Stimulated activated CD4-positive, alpha-beta T cell treated with anti-CD3 and anti-CD28 coated beads, Interleukin-2, amount 100 ng/mL, for 48 hours (primary cell): ENCODE measurements around the gene LALBA.
"Not testable (repeated sequence)": the region's sequence is repeated elsewhere in the genome, so short reads cannot be mapped to it uniquely, and the experiment has no call there.

ENCODE experiments used
- DNase-seq, 2 donors: peaks; one replicate each; pipeline ENCODE4 v3.0.0-alpha.2; 2020

The LALBA gene

GRCh38 chr12:48569946-48570345 lies at the start of gene LALBA:
TSS of gene LALBA (minus strand) at chr12:48570046. CDS start at chr12:48570020, 26 bp downstream.
- DNase-seq, result no peak

- DNase-seq, result peak; percentile 75 to 76
These were observed 48.7 kb upstream of the LALBA start for GRCh38 chr12:48618541-48618940.

GRCh38 chr12:48615681-48616080 lies 45.8 kb upstream of the LALBA start:
- no peak for DNase-seq

GRCh38 chr12:48613321-48613720 lies 43.5 kb upstream of the LALBA start:
- DNase-seq, result no peak

DNA sequence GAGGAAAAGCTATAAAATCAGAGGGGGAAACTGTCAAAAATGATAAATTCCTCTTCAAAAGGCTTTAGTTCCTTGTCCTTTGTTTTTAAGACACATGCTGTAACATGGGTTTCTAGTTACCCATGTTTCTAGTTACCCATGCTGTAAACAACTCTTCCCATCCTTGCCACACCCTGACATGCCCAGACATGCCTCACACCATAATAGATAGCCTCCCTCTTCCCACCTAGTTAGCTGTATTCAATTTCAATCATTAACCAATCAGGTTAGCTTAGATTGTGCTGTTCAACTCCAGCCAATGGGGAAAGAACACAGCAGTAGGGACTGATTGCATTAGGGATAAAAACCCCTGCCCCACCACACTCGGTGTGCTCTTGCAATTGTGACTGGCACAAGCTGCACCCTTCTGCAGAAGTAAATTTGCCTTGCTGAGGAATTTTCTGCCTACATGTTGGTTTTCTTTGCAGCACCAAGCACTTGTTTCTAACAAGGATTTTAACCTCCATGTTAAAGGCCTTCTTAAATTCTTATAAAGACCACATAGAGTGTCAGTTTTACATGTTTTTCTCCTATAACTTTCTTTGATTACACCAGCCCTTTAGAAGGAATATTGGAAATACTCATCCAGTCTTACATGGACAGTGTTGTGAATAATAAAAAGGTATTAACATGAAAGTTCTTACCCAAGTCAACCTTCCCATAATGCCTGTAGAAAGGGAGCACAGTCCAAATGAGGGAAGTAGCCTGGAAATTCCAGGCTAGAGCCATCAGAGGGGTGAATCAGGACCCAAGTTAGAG lies 32.5 kb upstream of the LALBA start:
- no peak for DNase-seq

DNA sequence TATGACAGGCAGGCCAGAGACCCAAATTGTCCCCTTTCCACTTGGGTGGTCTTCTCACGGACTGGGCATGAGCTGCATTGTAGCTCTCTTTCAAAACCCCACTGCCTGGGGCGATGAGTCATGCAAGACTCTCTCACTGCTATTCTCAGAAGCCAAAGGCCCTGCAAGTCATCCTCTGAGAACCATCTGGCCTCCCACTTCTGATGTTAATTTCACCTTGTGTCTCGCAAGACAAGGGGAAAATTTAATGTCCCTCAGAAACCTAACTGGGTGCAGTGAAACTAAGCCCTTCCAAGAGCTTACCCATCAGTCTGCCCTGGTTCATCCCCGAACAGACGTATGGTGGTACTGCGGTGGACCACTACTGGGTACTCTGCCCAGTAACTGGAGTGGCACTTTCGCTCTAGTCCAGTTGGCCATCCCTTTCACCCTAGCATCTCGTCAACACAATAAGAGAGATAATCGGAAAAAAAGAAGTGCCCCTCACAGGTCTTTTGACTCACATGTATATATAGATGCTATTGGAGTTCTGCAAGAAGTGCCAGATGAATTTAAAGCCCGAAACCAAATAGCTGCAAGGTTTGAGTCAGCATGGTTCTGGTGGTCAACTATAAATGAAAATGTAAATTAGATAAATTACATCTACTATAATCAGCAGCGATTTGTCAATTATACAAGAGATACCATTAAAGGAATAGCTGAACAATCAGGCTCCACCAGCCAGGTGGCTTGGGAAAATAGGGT lies 31.3 kb upstream of the LALBA start:
- DNase-seq, result no peak

- no peak for DNase-seq
These were observed 30.7 kb upstream of the LALBA start for GRCh38 chr12:48600552-48600951.

GRCh38 chr12:48592591-48593086 lies 22.8 kb upstream of the LALBA start:
- no peak for DNase-seq

- no peak for DNase-seq
These were observed 16.5 kb upstream of the LALBA start for GRCh38 chr12:48586361-48586760.

DNA sequence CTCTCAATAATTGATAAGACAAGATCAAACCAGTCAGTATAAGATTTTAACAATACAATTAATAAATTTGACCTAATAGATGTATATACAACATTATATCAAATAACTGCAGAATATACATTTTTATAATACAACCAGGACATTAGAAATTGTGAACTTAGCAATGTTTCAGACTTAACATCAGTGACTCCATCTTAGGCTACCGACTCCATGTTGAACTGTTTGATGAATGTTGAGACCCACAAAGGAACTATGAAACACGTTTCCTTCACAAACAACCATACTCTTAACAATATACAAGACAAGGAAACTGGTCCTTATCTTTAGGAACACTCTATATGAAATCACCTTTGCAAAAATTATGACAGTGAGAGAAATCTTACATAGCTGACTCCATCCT lies 13.9 kb upstream of the LALBA start:
- DNase-seq, result no peak

- no peak for DNase-seq
These were observed 11.0 kb upstream of the LALBA start for GRCh38 chr12:48580831-48581230.

GRCh38 chr12:48572326-48572725 lies 2.5 kb upstream of the LALBA start:
- DNase-seq, result no peak

GRCh38 chr12:48567731-48568130 lies 2.1 kb downstream of the LALBA start:
- no peak for DNase-seq

DNA sequence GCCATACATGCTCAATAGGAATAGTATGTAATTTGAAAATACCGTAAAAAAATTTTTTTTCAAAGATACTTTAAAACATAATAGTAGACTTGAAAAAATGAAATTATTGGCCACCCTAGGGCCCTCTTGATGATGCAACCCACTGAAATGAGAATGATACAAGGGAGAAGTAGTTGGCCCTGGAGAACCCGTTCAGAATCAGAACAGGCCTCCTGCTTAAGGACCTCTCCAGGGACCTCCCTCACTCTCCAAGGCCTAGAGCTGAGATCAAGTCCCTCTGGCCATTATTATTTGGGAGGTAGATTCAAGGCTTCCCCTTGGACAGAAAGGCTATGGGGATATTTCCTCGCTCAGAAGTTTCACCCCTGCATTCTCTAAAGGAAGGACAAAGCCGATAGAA lies 11.9 kb downstream of the LALBA start:
- DNase-seq, result no peak

DNA sequence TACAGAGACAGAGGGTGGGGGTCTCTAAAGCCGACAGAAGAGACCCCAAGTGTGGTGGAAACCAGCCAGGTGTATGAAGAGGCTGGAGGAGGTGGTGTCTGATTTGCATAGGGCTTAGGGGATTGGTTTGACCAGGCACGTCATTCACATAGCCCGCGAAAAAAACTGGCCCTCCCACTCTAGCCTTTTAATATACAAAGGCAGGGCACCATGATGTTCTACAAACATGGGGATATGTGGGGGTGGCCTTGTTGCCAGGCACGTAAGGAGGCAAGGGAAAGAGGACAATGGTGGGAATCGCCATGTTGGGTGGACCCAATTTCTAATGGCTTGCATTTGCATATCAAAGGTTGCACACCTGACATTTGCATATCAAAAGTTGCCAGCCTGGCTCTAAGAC lies 13.2 kb downstream of the LALBA start:
- no peak for DNase-seq

DNA sequence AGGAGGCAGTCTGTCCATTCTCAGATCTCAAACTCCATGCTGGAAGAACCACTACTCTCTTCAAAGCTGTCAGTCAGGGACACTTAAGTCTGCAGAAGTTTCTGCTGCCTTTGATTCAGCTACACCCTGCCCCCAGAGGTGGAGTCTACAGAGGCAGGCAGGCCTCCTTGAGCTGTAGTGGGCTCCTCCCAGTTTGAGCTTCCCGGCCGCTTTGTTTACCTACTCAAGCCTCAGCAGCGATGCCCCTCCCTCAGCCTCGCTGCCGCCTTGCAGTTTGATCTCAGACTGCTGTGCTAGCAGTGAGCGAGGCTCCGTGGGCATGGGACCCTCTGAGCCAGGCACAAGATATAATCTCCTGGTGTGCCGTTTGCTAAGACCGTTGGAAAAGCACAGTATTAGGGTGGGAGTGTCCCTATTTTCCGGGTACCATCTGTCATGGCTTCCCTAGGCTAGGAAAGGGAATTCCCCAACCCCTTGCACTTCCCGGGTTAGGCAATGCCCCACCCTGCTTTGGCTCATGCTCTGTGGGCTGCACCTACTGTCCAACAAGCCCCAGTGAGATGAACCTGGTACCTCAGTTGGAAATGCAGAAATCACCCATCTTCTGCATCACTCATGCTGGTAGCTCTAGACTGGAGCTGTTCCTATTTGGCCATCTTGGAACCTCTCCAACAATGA lies 16.0 kb downstream of the LALBA start:
- DNase-seq, result peak in 1 of 2 donors; percentile 5

- not testable (repeated sequence) for DNase-seq
These were observed 18.2 kb downstream of the LALBA start for GRCh38 chr12:48551636-48552035.

DNA sequence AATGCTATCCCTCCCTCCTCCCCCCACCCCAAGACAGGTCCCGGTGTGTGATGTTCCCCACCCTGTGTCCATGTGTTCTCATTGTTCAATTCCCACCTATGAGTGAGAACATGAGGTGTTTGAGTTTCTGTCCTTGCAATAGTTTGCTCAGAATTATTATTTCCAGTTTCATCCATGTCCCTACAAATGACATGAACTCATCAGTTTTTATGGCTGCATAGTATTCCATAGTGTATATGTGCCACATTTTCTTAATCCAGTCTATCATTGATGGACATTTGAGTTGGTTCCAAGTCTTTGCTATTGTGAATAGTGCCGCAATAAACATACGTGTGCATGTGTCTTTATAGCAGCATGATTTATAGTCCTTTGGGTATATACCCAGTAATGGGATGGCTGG lies 22.8 kb downstream of the LALBA start:
- DNase-seq, result not testable (repeated sequence)

GRCh38 chr12:48545833-48546469 lies 23.9 kb downstream of the LALBA start:
- no peak for DNase-seq

DNA sequence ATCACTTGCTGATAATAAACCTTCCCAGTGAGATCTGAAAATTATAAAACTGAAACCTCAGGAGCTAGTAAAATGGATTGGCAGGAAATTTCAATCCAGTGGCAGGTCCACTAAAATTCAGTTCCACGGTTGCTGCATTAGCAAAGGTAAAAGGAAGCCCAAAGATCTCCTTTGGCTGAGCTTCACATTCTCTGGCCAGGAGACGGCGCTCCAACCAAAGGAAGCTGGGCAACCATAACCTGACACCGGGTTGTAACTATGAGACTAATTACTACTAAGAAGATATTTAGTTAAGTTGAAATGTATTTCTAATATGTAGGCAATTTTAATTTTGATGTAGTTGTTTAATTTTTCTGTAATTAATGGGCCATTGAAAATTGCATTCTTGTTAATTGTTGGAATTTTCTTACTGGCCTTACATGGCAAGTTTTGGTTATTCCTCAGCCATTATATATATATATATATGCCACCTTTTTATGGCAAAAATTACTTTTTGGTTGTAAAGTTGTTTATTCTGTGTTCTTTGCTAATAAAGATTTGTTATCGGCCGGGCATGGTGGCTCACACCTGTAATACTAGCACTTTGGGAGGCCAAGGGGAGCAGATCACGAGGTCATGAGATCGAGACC lies 27.4 kb downstream of the LALBA start:
- DNase-seq, result peak; percentile 48 to 53

- no peak for DNase-seq
These were observed 33.2 kb downstream of the LALBA start for GRCh38 chr12:48536602-48537001.

DNA sequence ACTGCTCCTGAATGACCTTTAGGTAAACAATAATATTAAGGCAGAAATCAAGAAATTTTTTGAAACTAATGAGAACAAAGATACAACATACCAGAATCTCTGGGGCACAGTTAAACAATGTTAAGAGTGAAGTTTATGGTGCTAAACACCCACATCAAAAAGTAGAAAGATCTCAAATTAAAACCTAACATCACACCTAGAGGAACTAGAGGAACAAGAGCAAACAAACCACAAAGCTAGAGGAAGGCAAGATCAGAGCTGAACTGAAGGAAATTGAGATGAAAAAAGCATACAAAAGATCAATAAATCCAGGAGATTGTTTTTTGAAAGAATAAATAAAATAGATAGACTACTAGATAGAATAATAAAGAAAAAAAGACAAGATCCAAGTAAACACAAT lies 37.2 kb downstream of the LALBA start:
- no peak for DNase-seq
